ENCODE data around the gene ERVFRD-1.

DNA sequence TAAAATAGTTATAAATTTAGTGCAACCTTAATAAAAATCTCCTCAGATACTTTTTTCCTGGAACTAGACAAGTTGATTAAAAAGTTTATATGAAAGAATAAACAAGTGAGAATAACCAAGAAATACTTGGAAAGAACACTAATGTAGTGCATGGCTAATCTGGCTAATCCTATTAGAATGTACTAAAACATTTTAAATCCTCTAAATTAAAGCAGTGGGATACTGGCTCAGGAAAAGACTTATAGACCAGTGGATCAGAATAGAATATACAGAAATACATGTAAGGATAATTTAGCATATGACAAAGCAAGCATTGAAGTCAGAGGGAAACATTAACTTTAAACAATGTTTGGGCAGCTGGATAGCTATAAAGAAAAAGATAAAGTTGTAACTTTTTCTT, 41.1 kb upstream of the ERVFRD-1 start:
- TF ChIP-seq, protein P1, sequence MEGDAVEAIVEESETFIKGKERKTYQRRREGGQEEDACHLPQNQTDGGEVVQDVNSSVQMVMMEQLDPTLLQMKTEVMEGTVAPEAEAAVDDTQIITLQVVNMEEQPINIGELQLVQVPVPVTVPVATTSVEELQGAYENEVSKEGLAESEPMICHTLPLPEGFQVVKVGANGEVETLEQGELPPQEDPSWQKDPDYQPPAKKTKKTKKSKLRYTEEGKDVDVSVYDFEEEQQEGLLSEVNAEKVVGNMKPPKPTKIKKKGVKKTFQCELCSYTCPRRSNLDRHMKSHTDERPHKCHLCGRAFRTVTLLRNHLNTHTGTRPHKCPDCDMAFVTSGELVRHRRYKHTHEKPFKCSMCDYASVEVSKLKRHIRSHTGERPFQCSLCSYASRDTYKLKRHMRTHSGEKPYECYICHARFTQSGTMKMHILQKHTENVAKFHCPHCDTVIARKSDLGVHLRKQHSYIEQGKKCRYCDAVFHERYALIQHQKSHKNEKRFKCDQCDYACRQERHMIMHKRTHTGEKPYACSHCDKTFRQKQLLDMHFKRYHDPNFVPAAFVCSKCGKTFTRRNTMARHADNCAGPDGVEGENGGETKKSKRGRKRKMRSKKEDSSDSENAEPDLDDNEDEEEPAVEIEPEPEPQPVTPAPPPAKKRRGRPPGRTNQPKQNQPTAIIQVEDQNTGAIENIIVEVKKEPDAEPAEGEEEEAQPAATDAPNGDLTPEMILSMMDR (optimal IDR thresholded peaks at IDR 0.05 in 1 of 3, IDR thresholded peaks at IDR 0.05 in 1 of 3, conservative IDR thresholded peaks at IDR 0.05 in 1 of 3; ENCODE audit: extremely low read depth in 1 of 3, insufficient read depth in 2 of 3, low read length in 3 of 3), result no peak
- no peak for TF ChIP-seq EZH2 (IDR thresholded peaks at IDR 0.05; ENCODE audit: low read length)
